ENCODE results near the gene ERVMER34-1.

The ERVMER34-1 gene, protein sequence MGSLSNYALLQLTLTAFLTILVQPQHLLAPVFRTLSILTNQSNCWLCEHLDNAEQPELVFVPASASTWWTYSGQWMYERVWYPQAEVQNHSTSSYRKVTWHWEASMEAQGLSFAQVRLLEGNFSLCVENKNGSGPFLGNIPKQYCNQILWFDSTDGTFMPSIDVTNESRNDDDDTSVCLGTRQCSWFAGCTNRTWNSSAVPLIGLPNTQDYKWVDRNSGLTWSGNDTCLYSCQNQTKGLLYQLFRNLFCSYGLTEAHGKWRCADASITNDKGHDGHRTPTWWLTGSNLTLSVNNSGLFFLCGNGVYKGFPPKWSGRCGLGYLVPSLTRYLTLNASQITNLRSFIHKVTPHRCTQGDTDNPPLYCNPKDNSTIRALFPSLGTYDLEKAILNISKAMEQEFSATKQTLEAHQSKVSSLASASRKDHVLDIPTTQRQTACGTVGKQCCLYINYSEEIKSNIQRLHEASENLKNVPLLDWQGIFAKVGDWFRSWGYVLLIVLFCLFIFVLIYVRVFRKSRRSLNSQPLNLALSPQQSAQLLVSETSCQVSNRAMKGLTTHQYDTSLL

DNA sequence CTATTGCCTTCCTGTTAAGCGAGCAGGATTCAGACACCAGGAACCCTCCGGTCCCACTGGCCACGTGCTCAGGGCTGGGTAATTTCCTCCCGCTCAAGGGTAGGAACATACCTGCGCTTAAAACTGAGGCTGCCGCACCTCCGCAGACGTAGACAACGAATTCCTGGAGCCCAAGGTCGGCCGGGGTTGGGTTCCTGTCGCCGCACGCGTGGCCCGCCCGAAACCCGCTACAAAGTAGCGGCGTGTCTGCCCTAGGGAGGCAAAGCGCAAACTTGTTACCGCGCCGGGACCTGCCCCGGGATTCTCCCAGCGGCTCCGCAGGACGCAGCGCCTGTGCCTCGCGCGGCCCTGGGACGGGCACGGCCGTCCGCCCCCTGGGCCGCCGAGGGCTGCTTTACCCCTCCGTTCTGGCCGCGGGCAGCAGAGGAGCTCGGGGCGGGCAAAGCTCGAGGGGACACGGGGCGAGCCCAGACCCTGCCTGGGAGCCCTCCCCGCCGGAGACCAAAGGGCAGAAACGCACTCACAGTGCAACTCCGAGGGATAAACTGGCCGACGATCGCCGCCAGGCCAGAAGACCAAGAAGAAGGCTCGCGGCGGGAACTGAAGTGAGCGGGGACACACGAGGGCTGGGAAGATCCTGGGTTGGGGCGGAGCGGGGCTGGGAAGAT lies at the start of gene ERVMER34-1:
ERVMER34-1 (minus strand) TSS at position 607 of the 668 bp plus-strand sequence. CDS start 5,905 bp downstream, outside the sequence.
- no peak for DNase-seq

DNA sequence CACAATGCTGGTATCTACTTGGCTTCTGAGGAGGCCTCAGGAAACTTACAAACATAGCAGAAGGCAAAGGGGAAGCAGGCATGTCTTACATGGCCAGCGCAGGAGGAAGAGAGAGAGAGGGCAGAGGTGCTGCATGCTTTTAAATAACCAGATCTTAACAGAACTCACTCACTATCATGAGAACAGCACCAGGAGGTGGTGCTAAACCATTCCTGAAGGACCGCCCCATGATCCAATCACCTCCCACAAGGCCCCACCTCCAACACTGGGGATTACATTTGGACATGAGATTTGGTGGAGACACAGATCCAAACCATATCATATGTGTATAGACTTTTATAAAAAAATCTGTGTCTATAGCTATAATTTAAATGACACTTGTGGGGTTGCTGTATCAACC lies 48.6 kb upstream of the ERVMER34-1 start:
- DNase-seq, result no peak

DNA sequence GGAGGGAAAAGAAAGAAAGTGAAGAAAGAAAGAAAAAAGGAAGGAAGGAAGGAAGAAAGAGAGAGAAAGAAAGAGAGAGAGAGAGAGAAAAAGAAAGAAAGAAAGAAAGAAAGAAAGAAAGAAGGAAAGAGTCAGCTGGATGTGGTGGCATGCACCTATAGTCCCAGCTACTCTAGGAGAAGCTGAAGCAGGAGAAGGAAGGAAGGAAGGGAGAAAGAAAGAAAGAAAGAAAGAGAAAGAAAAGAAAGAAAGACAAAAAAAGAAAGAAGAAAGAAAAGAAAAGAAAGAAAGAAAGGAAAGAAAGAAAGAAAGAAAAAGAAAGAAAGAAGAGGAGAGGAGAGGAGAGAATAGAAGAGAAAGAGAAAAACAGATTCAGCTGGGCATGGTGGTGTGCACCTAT lies 44.3 kb upstream of the ERVMER34-1 start:
- no peak for DNase-seq

DNA sequence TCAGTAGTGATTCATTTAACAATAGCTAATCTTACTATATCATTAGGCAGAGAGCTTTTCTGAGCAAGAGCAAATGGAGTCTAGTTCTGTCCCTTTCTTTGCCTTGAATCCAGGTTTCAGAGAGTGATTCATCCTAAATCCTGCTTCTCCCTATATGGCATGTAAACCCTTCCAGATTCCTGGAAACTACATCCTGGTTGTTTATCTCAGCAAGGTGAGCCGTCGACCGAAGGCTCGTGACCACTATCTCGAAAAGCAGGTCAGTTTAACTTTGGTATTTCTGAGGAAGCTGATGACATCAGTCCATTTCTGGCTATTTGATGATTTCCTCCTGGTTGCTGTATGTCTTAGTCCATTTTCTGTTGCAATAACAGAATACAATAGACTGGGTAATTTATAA lies 40.7 kb upstream of the ERVMER34-1 start:
- no peak for DNase-seq

DNA sequence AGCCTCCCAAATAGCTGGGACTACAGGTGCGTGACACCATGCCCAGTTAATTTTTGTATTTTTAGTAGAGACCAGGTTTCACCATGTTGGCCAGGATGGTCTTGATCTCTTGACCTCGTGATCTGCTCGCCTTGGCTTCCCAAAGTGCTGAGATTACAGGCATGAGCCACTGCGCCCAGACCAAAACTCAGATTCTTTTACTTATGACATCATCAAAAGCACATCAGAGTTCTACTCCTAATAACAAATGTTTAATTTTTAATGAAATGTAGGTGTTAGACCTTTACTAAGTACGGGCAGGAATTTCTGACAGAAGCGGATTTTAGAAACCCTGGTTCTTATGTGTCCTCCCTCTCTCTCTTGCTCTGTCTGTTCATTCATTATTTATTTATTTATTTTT lies 38.5 kb upstream of the ERVMER34-1 start:
- no peak for DNase-seq

DNA sequence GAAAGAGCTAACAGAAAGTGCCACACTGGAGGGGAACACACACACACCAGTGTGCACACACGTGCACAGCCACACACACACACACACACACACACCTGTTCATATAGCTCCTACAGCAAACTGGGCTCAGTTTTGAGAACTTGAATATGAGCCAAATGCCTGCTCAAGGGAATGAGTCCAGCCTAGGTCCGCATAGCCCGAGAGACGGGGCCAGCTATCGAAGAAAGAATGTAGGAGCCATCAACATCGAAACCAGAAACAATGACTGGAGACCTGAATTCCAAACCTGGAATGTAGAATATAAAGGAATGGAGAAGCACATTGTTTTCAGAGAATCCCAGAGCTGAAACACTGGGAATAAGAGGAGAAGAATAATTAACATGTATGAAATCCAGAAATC lies 37.6 kb upstream of the ERVMER34-1 start:
- DNase-seq, result no peak

DNA sequence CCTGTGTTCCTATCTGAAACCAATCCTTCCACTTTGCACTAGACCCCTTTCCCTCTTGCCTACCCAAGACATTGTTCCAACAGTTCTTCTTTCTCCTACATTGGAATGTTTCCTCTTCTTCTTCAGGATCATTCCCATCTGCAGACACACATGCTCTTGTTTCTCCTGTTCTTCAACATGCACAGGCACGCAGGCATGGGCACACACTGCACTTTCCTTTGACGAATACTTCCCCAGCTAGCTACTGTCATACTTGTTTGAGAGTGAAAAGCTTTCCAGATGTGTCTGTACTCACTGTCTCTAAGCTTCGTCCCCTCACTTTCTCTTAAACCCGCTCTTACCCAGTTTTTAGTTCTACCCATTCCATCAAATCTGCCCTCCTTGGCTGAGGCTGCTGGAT lies 31.8 kb upstream of the ERVMER34-1 start:
- DNase-seq, result no peak

DNA sequence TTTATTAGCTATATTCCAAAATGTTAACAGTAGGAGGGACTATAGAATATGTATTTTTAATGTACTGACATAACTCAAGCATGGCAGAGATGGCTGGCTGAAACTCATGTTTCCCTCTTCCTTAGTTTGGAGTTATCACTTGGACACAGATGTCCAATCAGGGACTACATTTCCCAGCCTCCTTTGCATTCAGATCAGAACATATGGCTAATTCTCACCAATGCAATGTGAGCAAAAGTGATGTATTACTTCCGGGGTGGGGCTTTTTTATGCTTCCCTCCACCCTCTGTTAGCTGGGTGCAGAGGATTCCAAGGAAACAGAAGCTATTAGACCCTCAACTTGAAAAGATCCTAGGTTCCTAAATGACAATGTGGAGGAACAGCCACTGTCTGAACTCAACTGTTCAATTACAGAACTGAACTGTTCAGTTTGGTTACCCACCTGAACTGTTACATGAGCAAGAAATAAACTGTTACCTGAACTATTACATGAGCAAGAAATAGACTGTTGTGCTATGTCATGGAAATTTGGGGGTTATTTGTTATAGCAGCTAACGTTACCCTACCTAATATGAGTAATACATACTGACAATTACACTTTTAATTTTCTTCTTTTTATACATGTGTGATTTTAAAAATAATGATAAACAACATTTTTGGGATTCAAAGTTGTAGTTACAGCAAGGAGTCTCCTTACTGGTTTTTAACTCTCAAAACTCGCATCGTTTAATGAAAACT lies 29.6 kb upstream of the ERVMER34-1 start:
- DNase-seq, result no peak

DNA sequence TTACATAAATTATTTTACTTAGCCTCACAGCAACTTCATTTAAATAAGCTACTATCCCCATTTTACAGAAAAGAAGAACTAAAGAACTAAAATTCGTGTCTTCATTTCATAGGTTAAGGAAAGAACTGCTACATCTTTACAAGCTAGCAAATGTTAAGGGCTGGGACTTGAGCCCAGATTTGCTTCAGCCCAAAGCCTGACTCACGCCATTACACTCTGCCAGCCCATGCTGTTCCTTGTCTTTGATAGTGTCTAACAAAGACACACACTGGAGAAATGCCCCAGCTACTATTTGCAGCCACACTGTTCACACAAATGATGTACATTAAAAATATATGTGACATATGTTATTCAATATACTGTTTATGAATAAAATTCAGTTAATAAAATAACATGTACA lies 29.0 kb upstream of the ERVMER34-1 start:
- DNase-seq, result no peak

DNA sequence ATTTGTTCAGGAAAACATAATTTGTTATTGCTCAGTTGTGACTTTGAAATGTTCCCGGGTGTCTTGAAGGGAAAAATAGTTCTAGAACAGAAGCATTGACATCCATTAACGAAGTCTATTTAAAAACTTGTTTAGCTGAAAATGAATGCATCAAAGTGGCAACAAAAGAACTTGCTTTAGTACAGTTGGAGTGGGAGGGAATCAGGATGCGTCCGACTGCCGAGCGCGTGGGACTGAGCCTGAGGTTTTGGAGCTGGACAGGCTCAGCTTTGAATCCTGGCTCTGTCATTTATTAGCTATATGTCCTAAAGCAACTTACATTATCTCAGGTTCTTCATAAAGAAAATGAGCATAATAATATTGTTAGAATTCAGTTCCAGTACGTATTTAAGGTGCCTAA lies 9.0 kb upstream of the ERVMER34-1 start:
- no peak for DNase-seq

DNA sequence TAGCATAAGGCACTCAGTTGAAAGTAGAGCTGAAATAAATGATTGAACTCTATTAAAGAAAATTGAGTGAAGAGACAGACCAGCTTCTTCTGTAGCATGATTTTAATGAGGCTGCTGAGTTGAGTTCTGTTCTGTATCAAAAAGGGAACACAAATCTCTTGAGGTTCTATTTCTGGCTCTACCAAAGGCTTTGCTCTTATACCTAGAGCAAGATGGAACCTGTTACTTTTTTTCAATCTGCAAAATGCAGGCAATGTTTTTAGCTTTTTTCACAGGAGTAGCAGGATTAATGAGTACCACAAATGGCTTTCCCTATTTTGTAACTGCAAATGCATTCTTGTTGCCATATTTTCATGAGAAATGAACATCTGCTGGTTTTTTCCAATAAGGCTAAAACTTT lies 4.2 kb upstream of the ERVMER34-1 start:
- no peak for DNase-seq

DNA sequence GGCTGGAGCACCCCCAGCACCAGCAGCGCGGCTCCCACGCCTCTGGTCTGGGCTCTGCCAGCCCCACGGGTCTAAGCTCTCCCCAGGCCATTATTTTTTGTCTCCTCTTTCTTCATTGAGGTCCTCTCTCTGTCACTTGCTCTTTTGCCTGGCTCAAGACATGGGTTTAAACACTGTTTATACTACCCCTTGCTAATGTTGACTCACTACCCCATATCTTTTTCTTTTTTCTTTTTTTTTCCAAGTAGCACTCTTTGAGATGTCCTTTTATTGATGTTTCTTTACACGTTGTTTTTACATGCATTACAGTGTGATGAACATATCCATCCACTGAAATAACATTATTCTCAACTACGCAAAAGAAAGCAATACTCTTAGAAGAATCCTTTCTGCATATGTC lies 1.7 kb upstream of the ERVMER34-1 start:
- no peak for DNase-seq

DNA sequence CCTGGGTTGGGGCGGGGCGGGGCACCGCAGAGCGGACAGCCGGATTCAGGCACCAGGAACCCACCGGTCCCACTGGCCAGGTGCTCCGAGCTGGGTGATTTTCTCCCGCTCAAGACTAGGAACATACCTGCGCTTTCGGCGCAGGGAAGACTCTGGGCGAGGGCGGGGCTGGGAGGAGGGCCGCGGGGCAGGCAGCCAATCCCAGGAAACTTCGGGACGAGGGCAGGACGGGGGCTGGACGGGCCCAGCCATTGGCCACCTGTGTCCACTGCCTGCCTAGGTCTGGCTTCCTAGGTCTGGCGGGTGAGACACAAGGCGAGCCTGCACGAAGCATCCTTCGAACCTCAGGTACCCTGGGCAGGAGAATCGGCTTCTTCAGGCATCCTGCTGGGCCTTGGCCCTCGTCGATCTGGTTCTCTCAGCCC lies 274 bp upstream of the ERVMER34-1 start:
- DNase-seq, result no peak

DNA sequence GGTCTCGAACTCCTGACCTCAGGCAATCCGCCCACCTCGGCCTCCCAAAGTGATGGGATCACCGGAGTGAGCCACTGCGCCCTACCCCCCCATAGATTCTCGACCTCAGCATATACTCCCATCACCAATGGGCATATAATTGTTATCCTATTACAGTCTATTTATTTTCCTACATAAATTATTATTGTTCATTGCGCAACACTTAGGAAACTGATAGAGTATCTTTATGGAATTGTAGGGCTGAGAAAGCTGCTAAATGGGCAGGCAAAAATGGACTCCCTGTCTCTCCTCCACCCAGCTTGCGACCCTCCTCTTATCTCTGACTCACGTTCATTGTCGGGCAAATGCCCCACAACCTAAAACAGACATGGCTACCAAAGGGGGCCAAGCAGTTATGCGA lies 1.0 kb downstream of the ERVMER34-1 start:
- DNase-seq, result no peak

DNA sequence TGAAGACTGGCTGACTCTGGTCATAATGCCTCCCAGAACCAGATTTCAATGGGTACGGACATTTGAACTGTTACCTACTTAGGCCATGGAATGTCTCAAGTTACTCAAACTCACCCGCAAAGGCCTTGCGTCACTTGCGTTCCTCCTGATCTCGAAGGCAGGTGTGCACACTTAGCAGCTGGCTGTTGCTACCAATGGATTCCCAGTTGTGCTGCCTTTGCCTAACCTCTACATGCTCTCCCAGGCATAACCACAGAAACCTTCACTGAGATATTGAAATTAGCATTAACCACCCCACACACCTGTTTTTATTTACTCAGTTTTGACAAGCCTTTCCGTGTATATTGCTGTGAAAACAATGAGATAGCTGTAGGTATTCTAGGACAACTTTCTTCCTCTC lies 2.8 kb downstream of the ERVMER34-1 start:
- no peak for DNase-seq

DNA sequence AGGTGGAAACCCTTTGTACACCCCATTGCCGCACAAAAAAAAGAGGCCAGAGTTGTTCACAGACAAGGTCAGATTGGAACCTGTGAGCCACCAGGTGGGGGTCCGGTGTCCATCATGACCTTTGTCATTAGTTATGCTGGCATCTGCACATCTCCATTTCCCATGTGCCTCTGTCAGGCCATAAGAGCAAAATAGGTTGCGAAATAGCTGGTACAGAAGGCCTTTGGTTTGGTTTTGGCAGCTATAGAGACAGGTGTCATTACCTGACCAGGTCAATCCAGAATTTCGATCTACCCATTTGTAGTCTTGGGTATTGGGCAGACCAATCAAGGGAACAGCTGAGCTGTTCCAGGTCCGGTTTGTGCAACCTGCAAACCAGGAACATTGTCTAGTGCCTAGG lies 6.6 kb downstream of the ERVMER34-1 start:
- no peak for DNase-seq

DNA sequence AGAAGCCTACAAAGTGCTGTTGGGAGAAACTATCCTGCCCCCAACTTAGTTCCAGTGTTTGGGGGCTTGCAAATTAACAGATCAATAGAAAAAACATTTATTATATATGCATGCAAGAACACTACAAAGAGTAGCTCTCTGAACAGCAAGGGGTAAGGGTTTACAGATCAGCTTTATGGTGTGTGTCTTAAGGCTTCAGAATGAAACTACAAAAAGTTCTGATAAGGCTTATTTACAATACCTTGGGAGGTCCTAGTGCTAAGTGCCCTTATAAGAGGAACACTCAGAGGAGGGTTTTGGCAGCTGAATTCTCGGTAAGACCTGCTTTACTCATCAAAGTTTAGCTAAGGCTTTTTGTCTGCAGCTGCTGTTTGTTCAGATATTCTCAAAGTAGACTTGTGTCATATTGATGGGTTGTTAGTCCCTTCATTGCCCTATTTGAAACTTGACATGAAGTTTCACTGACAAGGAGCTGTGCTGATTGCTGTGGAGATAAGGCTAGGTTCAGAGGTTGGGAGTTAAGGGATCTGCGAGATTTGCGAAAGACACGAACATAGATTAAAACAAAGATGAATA lies 7.7 kb downstream of the ERVMER34-1 start:
- DNase-seq, result no peak

DNA sequence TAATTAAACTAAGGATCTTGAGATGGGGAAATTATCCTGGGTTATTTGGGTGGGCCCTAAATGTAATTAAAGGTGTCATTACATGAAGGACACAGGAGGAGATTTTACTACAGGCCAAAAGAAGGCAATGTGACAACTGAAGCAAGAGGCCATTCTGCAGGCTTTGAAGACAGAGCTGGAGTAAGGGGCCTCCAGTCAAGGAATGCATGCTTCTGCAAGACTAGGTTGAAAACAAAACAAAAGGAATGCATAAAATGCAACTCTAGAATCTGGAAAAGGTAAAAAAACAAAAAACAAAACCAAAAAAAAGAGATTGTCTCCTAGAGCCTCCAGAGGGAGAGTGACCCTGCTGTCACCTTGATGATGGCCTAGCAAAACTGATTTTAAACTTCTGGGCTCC lies 21.6 kb downstream of the ERVMER34-1 start:
- no peak for DNase-seq

DNA sequence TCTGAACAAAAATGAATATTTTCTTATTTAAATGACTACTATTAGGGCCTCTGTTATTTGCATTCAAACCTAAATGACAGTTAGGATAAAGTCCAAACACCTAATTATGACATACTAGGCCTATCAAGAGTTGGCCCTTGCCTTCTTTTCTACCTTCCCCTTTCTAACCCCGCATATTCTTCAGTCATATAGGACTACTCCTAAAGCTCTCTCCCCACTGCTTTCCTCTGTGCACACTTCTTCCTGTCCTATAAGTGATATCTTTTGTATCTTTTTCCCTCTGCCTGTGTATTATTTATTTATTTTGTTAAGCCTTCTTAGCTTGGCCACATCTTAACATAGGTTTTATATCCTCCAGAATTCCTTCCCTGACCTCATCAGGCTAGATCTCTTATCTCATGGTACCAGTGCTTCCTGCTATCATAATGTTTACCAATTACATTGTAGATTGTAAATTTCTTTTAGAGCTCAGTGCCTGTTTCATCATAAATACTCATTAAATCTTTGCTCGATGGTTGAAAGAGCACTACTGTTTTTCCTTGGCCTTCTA lies 22.5 kb downstream of the ERVMER34-1 start:
- DNase-seq, result peak; percentile 67

DNA sequence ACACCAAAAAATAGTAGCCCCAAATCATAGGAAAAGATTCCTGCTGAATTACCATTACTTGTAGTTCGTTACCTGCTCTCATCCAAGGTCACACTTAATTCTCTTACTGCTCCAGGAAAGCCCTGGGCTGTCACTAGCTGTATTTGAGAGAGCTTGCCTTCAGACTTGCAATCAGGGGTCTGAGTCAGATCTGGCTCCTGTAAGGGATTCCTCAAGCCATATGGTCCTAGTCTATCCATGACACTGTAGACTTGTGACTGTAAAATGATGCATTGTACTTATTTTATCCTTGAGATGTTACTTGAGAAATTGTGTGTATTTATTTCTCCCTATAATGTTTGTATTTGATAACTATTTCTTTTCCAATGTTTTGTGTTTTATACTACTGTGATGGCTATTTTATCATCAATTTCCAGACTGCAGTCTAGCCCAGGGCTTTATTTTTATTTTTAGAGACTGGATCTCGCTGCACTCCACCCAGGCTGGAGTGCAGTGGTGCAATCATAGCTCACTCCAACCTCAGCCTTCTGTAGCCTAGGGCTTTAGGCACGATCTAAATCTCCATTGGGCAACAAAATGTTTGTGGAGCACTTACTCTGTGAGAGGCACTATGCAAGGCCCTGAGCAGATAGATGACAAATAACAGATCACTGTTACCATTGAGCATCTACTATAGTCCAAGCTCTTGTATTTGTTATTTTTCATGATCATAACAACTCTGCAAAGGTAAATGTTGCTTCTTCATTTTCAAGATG lies 24.2 kb downstream of the ERVMER34-1 start:
- no peak for DNase-seq

DNA sequence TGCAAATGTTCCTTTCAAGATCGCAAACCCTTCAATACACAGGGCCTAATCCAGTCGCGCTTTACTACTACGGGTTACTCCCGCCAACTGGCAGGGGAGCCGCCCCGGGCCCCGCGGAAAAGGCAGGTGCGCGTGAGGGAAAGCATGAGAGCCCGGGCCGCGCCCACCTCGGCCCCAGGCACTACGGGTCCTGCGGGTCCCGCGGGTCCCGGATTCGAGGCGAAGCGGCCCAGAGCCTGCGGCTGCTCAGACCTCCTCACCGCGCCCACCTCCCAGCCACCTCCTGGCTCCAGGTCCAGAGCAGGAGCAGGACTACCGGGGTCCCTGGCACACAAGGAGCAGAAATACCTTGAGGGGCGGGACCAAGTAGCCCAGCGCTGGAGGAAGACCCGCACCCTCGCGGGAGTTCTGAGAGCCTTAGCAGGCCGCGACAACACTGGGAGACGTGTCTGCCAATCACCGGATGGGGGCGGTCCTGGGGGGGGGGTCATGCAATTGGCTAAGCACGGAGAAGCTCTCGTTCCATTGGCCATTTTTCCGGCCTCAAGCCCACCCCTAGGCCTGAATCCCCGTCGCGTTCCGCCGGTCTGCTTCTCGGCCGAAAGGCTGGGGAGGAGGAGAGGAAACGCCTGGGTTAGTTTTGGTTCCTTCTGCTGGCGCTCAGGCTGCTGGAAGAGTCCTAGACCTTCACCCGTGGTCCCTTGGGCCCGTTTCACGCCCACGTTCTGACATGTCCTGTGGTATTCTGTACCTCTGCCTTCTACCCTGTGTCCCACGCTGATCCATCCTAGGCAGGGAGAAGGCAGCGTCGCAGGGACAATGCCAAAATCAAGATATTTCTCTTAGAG lies 29.0 kb downstream of the ERVMER34-1 start:
- peak; percentile 83 for DNase-seq
